CD4-positive, alpha-beta T cell treated with Interleukin-10 for 1 hour (primary cell): Measurements from ENCODE around the gene BSND.
"Not testable (repeated sequence)": the region's sequence is repeated elsewhere in the genome, so short reads cannot be mapped to it uniquely, and the experiment has no call there.

ENCODE experiments used
- DNase-seq: peaks from one replicate; pipeline ENCODE4 v3.0.0-alpha.2; 2020

BSND gene

GRCh38 chr1:54998677-54999076 lies at the start of gene BSND:
Gene BSND (plus strand): TSS chr1:54998933. CDS start chr1:54999187, 254 bp downstream.
- DNase-seq, result no peak

- peak; percentile 22 for DNase-seq
Observed at GRCh38 chr1:54949053-54949452, 49.7 kb upstream of the BSND start.

GRCh38 chr1:54950006-54950368 lies 48.7 kb upstream of the BSND start:
- DNase-seq, result no peak

GRCh38 chr1:54950369-54951163 lies 48.2 kb upstream of the BSND start:
- peak; percentile 62 for DNase-seq

GRCh38 chr1:54951810-54952226 lies 46.9 kb upstream of the BSND start:
- DNase-seq, result no peak

GRCh38 chr1:54952950-54953718 lies 45.6 kb upstream of the BSND start:
- DNase-seq, result no peak

- DNase-seq, result no peak
Observed at GRCh38 chr1:54953846-54954245, 44.9 kb upstream of the BSND start.

GRCh38 chr1:54955359-54955758 lies 43.4 kb upstream of the BSND start:
- no peak for DNase-seq

GRCh38 chr1:54956726-54957125 lies 42.0 kb upstream of the BSND start:
- no peak for DNase-seq

- no peak for DNase-seq
Observed at GRCh38 chr1:54959241-54959640, 39.5 kb upstream of the BSND start.

GRCh38 chr1:54962612-54963395 lies 35.9 kb upstream of the BSND start:
- DNase-seq, result no peak

- DNase-seq, result not testable (repeated sequence)
Observed at GRCh38 chr1:54963829-54964228, 34.9 kb upstream of the BSND start.

GRCh38 chr1:54965624-54966340 lies 33.0 kb upstream of the BSND start:
- DNase-seq, result peak; percentile 31

- DNase-seq, result no peak
Observed at GRCh38 chr1:54967372-54967771, 31.4 kb upstream of the BSND start.

GRCh38 chr1:54968551-54968950 lies 30.2 kb upstream of the BSND start:
- no peak for DNase-seq

GRCh38 chr1:54969879-54970278 lies 28.9 kb upstream of the BSND start:
- no peak for DNase-seq

- DNase-seq, result no peak
Observed at GRCh38 chr1:54970901-54971300, 27.8 kb upstream of the BSND start.

GRCh38 chr1:54971317-54971791 lies 27.4 kb upstream of the BSND start:
- DNase-seq, result no peak

- no peak for DNase-seq
Observed at GRCh38 chr1:54972436-54972835, 26.3 kb upstream of the BSND start.

- DNase-seq, result no peak
Observed at GRCh38 chr1:54973205-54973921, 25.4 kb upstream of the BSND start.

- no peak for DNase-seq
Observed at GRCh38 chr1:54975356-54976108, 23.2 kb upstream of the BSND start.
